ENCODE results near the gene NUDT2.

GRCh38 chr9:34321451-34321850 lies 7.9 kb upstream of the NUDT2 start:
- TF ChIP-seq, protein P1, sequence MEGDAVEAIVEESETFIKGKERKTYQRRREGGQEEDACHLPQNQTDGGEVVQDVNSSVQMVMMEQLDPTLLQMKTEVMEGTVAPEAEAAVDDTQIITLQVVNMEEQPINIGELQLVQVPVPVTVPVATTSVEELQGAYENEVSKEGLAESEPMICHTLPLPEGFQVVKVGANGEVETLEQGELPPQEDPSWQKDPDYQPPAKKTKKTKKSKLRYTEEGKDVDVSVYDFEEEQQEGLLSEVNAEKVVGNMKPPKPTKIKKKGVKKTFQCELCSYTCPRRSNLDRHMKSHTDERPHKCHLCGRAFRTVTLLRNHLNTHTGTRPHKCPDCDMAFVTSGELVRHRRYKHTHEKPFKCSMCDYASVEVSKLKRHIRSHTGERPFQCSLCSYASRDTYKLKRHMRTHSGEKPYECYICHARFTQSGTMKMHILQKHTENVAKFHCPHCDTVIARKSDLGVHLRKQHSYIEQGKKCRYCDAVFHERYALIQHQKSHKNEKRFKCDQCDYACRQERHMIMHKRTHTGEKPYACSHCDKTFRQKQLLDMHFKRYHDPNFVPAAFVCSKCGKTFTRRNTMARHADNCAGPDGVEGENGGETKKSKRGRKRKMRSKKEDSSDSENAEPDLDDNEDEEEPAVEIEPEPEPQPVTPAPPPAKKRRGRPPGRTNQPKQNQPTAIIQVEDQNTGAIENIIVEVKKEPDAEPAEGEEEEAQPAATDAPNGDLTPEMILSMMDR (IDR thresholded peaks at IDR 0.05): no peak
- TF ChIP-seq, protein P2, sequence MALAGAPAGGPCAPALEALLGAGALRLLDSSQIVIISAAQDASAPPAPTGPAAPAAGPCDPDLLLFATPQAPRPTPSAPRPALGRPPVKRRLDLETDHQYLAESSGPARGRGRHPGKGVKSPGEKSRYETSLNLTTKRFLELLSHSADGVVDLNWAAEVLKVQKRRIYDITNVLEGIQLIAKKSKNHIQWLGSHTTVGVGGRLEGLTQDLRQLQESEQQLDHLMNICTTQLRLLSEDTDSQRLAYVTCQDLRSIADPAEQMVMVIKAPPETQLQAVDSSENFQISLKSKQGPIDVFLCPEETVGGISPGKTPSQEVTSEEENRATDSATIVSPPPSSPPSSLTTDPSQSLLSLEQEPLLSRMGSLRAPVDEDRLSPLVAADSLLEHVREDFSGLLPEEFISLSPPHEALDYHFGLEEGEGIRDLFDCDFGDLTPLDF (CRISPR knock-in tag; IDR thresholded peaks at IDR 0.05): no peak
- TF ChIP-seq CBFB (CRISPR knock-in tag; IDR thresholded peaks at IDR 0.05; ENCODE audit: low read depth) (no peak), OVOL2 (CRISPR knock-in tag; IDR thresholded peaks at IDR 0.05; ENCODE audit: borderline replicate concordance) (no peak), SP1 (CRISPR knock-in tag; conservative IDR thresholded peaks at IDR 0.05) (no peak), MYBL2 (CRISPR knock-in tag; IDR thresholded peaks at IDR 0.05) (no peak)
- TF ChIP-seq, protein P3, sequence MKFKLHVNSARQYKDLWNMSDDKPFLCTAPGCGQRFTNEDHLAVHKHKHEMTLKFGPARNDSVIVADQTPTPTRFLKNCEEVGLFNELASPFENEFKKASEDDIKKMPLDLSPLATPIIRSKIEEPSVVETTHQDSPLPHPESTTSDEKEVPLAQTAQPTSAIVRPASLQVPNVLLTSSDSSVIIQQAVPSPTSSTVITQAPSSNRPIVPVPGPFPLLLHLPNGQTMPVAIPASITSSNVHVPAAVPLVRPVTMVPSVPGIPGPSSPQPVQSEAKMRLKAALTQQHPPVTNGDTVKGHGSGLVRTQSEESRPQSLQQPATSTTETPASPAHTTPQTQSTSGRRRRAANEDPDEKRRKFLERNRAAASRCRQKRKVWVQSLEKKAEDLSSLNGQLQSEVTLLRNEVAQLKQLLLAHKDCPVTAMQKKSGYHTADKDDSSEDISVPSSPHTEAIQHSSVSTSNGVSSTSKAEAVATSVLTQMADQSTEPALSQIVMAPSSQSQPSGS (CRISPR knock-in tag; IDR thresholded peaks at IDR 0.05; ENCODE audit: borderline replicate concordance, low read depth): no peak
- TF ChIP-seq, protein P4, sequence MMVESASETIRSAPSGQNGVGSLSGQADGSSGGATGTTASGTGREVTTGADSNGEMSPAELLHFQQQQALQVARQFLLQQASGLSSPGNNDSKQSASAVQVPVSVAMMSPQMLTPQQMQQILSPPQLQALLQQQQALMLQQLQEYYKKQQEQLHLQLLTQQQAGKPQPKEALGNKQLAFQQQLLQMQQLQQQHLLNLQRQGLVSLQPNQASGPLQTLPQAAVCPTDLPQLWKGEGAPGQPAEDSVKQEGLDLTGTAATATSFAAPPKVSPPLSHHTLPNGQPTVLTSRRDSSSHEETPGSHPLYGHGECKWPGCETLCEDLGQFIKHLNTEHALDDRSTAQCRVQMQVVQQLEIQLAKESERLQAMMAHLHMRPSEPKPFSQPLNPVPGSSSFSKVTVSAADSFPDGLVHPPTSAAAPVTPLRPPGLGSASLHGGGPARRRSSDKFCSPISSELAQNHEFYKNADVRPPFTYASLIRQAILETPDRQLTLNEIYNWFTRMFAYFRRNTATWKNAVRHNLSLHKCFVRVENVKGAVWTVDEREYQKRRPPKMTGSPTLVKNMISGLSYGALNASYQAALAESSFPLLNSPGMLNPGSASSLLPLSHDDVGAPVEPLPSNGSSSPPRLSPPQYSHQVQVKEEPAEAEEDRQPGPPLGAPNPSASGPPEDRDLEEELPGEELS (CRISPR knock-in tag; IDR thresholded peaks at IDR 0.05): no peak

Measured in WTC11 (cell line).